K562 (cell line): Measurements from ENCODE around the gene DHRS3. TPM values are rescaled to one million over a fixed set of nuclear protein-coding genes. Genes with fewer than 3 reads are reported as not detected.

ENCODE experiments used
- ATAC-seq: fragments of 200-7000 bp; cut with Tn5 transposase; 3 replicates; pipeline ENCODE4 v1.9.1; 2020; ENCODE audit warnings: moderate library complexity
- BruUV-seq: library from RNA; stranded (reverse); fragments of 400-500 nt; replicated peaks from 2 replicates; lab custom pipeline; 2021; lab: Mats Ljungman, UMichigan
- CTCF ChIA-PET: fragments of 300-600 bp; formaldehyde crosslinking; extraction: SDS; loops from one replicate; lab custom pipeline; 2021; ENCODE audit warnings: low intra/inter-chr PET ratio; lab: Yijun Ruan, JAX
- POLR2A ChIA-PET: fragments of 300-600, 350-650 bp; sonication (Branson Sonifier 250); formaldehyde crosslinking; extraction: SDS; loops from one replicate; lab custom pipeline; 2021; ENCODE audit warnings: antibody characterized with exemption, inconsistent platforms; lab: Yijun Ruan, JAX
- DNase-seq, 4 experiments: peaks; one replicate each; pipeline versions ENCODE4 v3.0.0 to v3.0.0-alpha.2; 2011 to 2018; ENCODE audit warnings: low spot score in 3 of 4, mixed read lengths in 3 of 4; ENCODE audit errors: extremely low read depth in 1 of 4
- FAIRE-seq: peaks from 2 replicates; lab custom pipeline; 2011; peaks lifted over from hg19 to GRCh38; lab: Jason Lieb, UNC
- H2AFZ ChIP-seq: 2 replicates; pipeline ENCODE4 v1.6.0; 2011; ENCODE audit warnings: low read depth, low read length, control low read depth, inconsistent platforms
- H3K27ac ChIP-seq: fragments of 200-600 bp; 3 replicates; pipeline ENCODE4 v1.8.0; 2011; ENCODE audit warnings: low read depth, mild to moderate bottlenecking, control low read depth, inconsistent platforms, low read length, moderate library complexity, mixed read lengths; ENCODE audit errors: extremely low read depth
- H3K27me3 ChIP-seq, 2 experiments: fragments of 300-600 bp in 1 of 2; 2 replicates in 1 of 2; 3 replicates in 1 of 2; pipeline versions ENCODE4 v1.6.0 to v1.8.0; 2011; ENCODE audit warnings: inconsistent platforms in 2 of 2, low read length in 2 of 2, mild to moderate bottlenecking in 1 of 2, mixed read lengths in 1 of 2, moderate library complexity in 1 of 2; ENCODE audit not compliant: control insufficient read depth in 2 of 2, insufficient read depth in 2 of 2
- H3K36me3 ChIP-seq: fragments of 300-600 bp; 3 replicates; pipeline ENCODE4 v1.8.0; 2011; ENCODE audit warnings: mild to moderate bottlenecking, low read length, inconsistent platforms; ENCODE audit not compliant: control insufficient read depth, insufficient read depth
- H3K4me1 ChIP-seq, 2 experiments: fragments of 200-600 bp in 1 of 2; replicated peaks in 1 of 2; 2 replicates in 1 of 2; 3 replicates in 1 of 2; pipeline versions ENCODE4 v1.5.1 to v1.8.0; 2011; ENCODE audit warnings: inconsistent platforms in 2 of 2, low read length in 2 of 2, mild to moderate bottlenecking in 1 of 2, mixed read lengths in 1 of 2, moderate library complexity in 1 of 2; ENCODE audit not compliant: control insufficient read depth in 2 of 2, insufficient read depth in 2 of 2
- H3K4me2 ChIP-seq: 2 replicates; pipeline ENCODE4 v1.6.1; 2011; ENCODE audit warnings: low read length, control low read depth, inconsistent platforms, mixed read lengths; ENCODE audit not compliant: insufficient read depth
- H3K4me3 ChIP-seq: fragments of 200-600 bp; sonication (generic), shearing (Covaris generic); 2 replicates; pipeline ENCODE4 v1.5.1; 2016; ENCODE audit warnings: control low read depth, inconsistent platforms
- H3K79me2 ChIP-seq: fragments of 200-600 bp; 3 replicates; pipeline ENCODE4 v1.8.0; 2011; ENCODE audit warnings: low read length, inconsistent platforms; ENCODE audit not compliant: control insufficient read depth, insufficient read depth
- H3K9ac ChIP-seq, 2 experiments: 2 replicates each; pipeline versions ENCODE4 v1.6.0 to v1.6.1; 2011; ENCODE audit warnings: low read depth in 2 of 2, low read length in 2 of 2, control low read depth in 1 of 2, inconsistent platforms in 1 of 2, mild to moderate bottlenecking in 1 of 2, mixed read lengths in 1 of 2; ENCODE audit not compliant: insufficient read depth in 1 of 2
- H3K9me1 ChIP-seq: one replicate; pipeline ENCODE4 v1.6.0; 2011; ENCODE audit warnings: inconsistent platforms, mild to moderate bottlenecking, low read length, moderate library complexity; ENCODE audit not compliant: control insufficient read depth, insufficient read depth
- H3K9me3 ChIP-seq: replicated peaks from 2 replicates; pipeline ENCODE4 v1.5.1; 2011; ENCODE audit warnings: low read depth, low read length, inconsistent platforms; ENCODE audit not compliant: control insufficient read depth, insufficient read depth
- H4K20me1 ChIP-seq: replicated peaks from 2 replicates; pipeline ENCODE4 v1.6.1; 2011; ENCODE audit warnings: low read length, inconsistent platforms, mixed read lengths; ENCODE audit not compliant: control insufficient read depth, insufficient read depth
- CBFA2T3 ChIP-seq: fragments of 450-650 bp; IDR thresholded peaks from 2 replicates; pipeline ENCODE4 v1.6.1; 2017
- FOXK1 ChIP-seq: sonication (generic); formaldehyde crosslinking; IDR thresholded peaks from 2 replicates; pipeline ENCODE4 v1.8.0; 2022; ENCODE audit warnings: missing genetic modification reagents, mild to moderate bottlenecking, borderline replicate concordance
- MYBL2 ChIP-seq, 2 experiments: fragments of 450-650 bp in 1 of 2; sonication (generic) in 1 of 2; formaldehyde crosslinking in 1 of 2; IDR thresholded peaks; 2 replicates each; pipeline versions ENCODE4 v1.6.1 to v1.8.1; 2017 to 2022; ENCODE audit warnings: borderline replicate concordance in 1 of 2, inconsistent platforms in 1 of 2, low read depth in 1 of 2, mild to moderate bottlenecking in 1 of 2, missing genetic modification reagents in 1 of 2, moderate library complexity in 1 of 2
- SIX5 ChIP-seq, 2 experiments: IDR thresholded peaks; 2 replicates each; pipeline ENCODE4 v1.6.1; 2011; ENCODE audit warnings: low read length in 2 of 2, borderline replicate concordance in 1 of 2, low read depth in 1 of 2, mild to moderate bottlenecking in 1 of 2, moderate library complexity in 1 of 2; ENCODE audit not compliant: insufficient read depth in 1 of 2
- ZBTB7A ChIP-seq: IDR thresholded peaks from 2 replicates; pipeline ENCODE4 v1.6.1; 2011; ENCODE audit warnings: low read depth, mild to moderate bottlenecking, low read length, moderate library complexity, borderline replicate concordance; ENCODE audit not compliant: control insufficient read depth
- ZNF232 ChIP-seq: sonication (generic); formaldehyde crosslinking; IDR thresholded peaks from 2 replicates; pipeline ENCODE4 v1.8.0; 2022; ENCODE audit warnings: mild to moderate bottlenecking, missing genetic modification reagents
- ZNF263 ChIP-seq: sonication (generic); formaldehyde crosslinking; IDR thresholded peaks from 2 replicates; pipeline ENCODE4 v1.8.0; 2022; ENCODE audit warnings: mild to moderate bottlenecking, missing genetic modification reagents, borderline replicate concordance
- ZZZ3 ChIP-seq: fragments of 450-650 bp; IDR thresholded peaks from 2 replicates; pipeline ENCODE4 v1.6.1; 2016; ENCODE audit warnings: antibody characterized with exemption, mild to moderate bottlenecking, moderate library complexity
- WGBS: fragments of 100-300 bp; shearing (Covaris generic); methylation state at CpG from one replicate; pipeline ENCODE4 v1.1.6; 2016; ENCODE audit warnings: low coverage, mixed read lengths; ENCODE audit not compliant: insufficient coverage; ENCODE audit errors: missing lambda C conversion rate; 5-methylcytosine and 5-hydroxymethylcytosine counted together
- in situ Hi-C: fragments of 300-500 bp; cut with MboI; formaldehyde crosslinking; loops from 4 replicates; pipeline ENCODE4 v1.15.0; 2018; ENCODE audit warnings: inconsistent platforms, mixed read lengths
- intact Hi-C: fragments of 100-400 bp; cut with micrococcal nuclease; formaldehyde crosslinking; loops from 2 replicates; pipeline ENCODE4 v1.14.2; 2022
- polyA plus RNA-seq, 8 experiments: library from polyadenylated mRNA; depleted of rRNA in 4 of 8; stranded (reverse) in 5 of 8; unstranded in 3 of 8; fragments of >200 nt; fragmentation: Nextera tagmentation in 2 of 8; fragmentation: Illumina TruSeq in 1 of 8; extraction: Ambion mirVana in 2 of 8; extraction: Trizol in 1 of 8; gene quantifications; 2 replicates each; pipeline versions ENCODE4 v1.2.1 to v1.2.3, GENCODE V29; 2011 to 2014; ENCODE audit warnings: inconsistent platforms in 1 of 8, missing spikeins in 1 of 8
- total RNA-seq, 7 experiments: library from RNA; depleted of rRNA in 6 of 7; stranded (reverse); fragments of >200 nt in 6 of 7; fragmentation: Illumina TruSeq in 2 of 7; extraction: Trizol in 2 of 7; gene quantifications; 2 replicates each; pipeline versions ENCODE4 v1.2.1 to v1.2.3, GENCODE V29; 2011 to 2021; ENCODE audit warnings: low replicate concordance in 1 of 7

The DHRS3 gene
- total and polyA plus RNA-seq, 9 of the 15 experiments (the other 6 are each of a cell fraction or from before 2014, with no cell fraction given): 21.0 to 116 (median 58.7) TPM

- 0 out of 4 replicates have a peak overlapping the region, but pooled peaks of 1 of the 2 experiments have one; percentile 17 for H3K9ac ChIP-seq
- peaks cover 1 to 38% of the 10 kb centered on the region in 2 experiments; a peak in 4 of 5 replicates for H3K4me1 ChIP-seq
- no peak for DNase-seq
- no peak overlapping the region for H2AFZ ChIP-seq
- no peaks in the 10 kb centered on the region for H3K9me3 ChIP-seq
- 81% methylated on average over 8 of the region's 18 CpGs for WGBS
- in situ Hi-C loops (no loop called here), intact Hi-C loops (no loop called here)
- H3K4me2 ChIP-seq: no peak overlapping the region
- H3K9me1 ChIP-seq: no peaks in the 10 kb centered on the region
- CTCF ChIA-PET: no interaction called here
- TF ChIP-seq FOXK1: no peak
- 0 out of 2 replicates have a peak, but pooled peaks have one; percentile 40 for TF ChIP-seq ZBTB7A
- no peak for TF ChIP-seq CBFA2T3
- TF ChIP-seq ZNF232 (CRISPR knock-in tag): no peak
- no peak for TF ChIP-seq ZZZ3
- no peak for TF ChIP-seq MYBL2 (IDR thresholded peaks at IDR 0.05; ENCODE audit: low read depth)
- TF ChIP-seq MYBL2 (CRISPR knock-in tag; IDR thresholded peaks at IDR 0.05; ENCODE audit: borderline replicate concordance): no peak
- TF ChIP-seq SIX5 (IDR thresholded peaks at IDR 0.05; ENCODE audit: borderline replicate concordance in 1 of 2, insufficient read depth in 1 of 2, low read depth in 1 of 2, low read length in 2 of 2): no peak
- no peak for TF ChIP-seq ZNF263 (CRISPR knock-in tag)
- H4K20me1 ChIP-seq: no peaks in the 10 kb centered on the region; the same call in 1 of the 2 replicates
- BruUV-seq: no TSS peak
- POLR2A ChIA-PET: interaction anchor here (0.6 kb wide), 1 partner anchor 84 kb away, joined by 3 read pairs; no protein-coding TSS in a partner anchor
- no peak for FAIRE-seq
- no peak overlapping the region for H3K27ac ChIP-seq
- no peaks in the 10 kb centered on the region for H3K27me3 ChIP-seq
- H3K4me3 ChIP-seq: no peak overlapping the region
- peaks cover 77% of the 10 kb centered on the region for H3K36me3 ChIP-seq
- ATAC-seq: no peak
- H3K79me2 ChIP-seq: peaks cover 89% of the 10 kb centered on the region
Observed at GRCh38 chr1:12595757-12596006, 22.3 kb downstream of the DHRS3 start.
